Fibroblast of lung (primary cell): Measurements from ENCODE around the gene HUNK.

ENCODE experiments used
- CTCF ChIP-seq, 2 donors: IDR thresholded peaks in 1 of 2; conservative IDR thresholded peaks in 1 of 2; 1 replicate in 1 of 2; 2 replicates in 1 of 2; pipeline ENCODE4 v1.5.1; 2011 to 2012; ENCODE audit warnings: low read length in 2 of 2, control low read depth in 1 of 2, inconsistent platforms in 1 of 2, low read depth in 1 of 2, mild to moderate bottlenecking in 1 of 2
- EZH2 ChIP-seq: IDR thresholded peaks from 2 replicates; pipeline ENCODE4 v1.5.1; 2012; ENCODE audit warnings: low read length, control low read depth, mild to moderate bottlenecking; ENCODE audit errors: missing control alignments

- TF ChIP-seq CTCF (conservative IDR thresholded peaks at IDR 0.05 in 1 of 2, IDR thresholded peaks at IDR 0.05 in 1 of 2; ENCODE audit: low read depth in 1 of 2, low read length in 2 of 2): no peak
- no peak for TF ChIP-seq EZH2
Observed at GRCh38 chr21:31880816-31881215, 8.0 kb downstream of the HUNK start.
